ENCODE measurements around the gene UACA.

GRCh38 chr15:70750203-70750869 is 13.0 kb downstream of the UACA start:
- TF ChIP-seq CTCF (IDR thresholded peaks at IDR 0.05) (no peak), POLR2AphosphoS5 (IDR thresholded peaks at IDR 0.05) (no peak), POLR2A (IDR thresholded peaks at IDR 0.05) (no peak)

Data from stomach (tissue), 4 donors.